Testis (tissue), 2 donors: ENCODE data around the gene CLDN11.

Source experiments
- POLR2A ChIP-seq: fragments of 450-650 bp; IDR thresholded peaks from one replicate; pipeline ENCODE4 v1.6.1; 2017; ENCODE audit warnings: antibody characterized with exemption, mild to moderate bottlenecking, moderate library complexity
- TF ChIP-seq, protein P1 (sequence below), 3 experiments: fragments of 450-650 bp in 2 of 3; fragments of 200-600 bp in 1 of 3; sonication (generic) in 1 of 3; IDR thresholded peaks; one replicate each; pipeline ENCODE4 v1.5.1; 2016 to 2019; ENCODE audit warnings: antibody characterized with exemption in 3 of 3, mild to moderate bottlenecking in 2 of 3, moderate library complexity in 1 of 3

DNA sequence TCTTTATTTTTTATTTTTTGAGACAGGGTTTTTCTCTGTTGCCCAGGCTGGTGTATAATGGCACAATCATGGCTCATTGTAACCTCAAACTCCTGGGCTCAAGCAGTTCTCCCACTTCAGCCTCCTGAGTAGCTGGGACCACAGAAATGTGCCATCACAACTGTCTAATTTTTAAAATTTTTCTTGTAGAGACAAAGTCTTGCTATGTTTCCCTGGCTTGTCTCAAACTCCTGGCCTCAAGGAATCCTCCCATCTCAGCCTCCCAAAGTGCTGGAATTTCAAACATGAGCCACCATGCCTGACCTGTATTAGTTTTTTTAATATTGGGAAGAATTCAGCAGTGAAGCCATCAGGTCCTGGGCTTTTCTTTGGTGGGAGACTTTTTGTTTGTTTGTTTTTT lies 13.6 kb upstream of the CLDN11 start:
- TF ChIP-seq, protein P1, sequence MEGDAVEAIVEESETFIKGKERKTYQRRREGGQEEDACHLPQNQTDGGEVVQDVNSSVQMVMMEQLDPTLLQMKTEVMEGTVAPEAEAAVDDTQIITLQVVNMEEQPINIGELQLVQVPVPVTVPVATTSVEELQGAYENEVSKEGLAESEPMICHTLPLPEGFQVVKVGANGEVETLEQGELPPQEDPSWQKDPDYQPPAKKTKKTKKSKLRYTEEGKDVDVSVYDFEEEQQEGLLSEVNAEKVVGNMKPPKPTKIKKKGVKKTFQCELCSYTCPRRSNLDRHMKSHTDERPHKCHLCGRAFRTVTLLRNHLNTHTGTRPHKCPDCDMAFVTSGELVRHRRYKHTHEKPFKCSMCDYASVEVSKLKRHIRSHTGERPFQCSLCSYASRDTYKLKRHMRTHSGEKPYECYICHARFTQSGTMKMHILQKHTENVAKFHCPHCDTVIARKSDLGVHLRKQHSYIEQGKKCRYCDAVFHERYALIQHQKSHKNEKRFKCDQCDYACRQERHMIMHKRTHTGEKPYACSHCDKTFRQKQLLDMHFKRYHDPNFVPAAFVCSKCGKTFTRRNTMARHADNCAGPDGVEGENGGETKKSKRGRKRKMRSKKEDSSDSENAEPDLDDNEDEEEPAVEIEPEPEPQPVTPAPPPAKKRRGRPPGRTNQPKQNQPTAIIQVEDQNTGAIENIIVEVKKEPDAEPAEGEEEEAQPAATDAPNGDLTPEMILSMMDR (IDR thresholded peaks at IDR 0.05), result no peak
- TF ChIP-seq POLR2A, result no peak
